H1 (cell line): Measurements from ENCODE around the gene WDR35. TPM values are rescaled to one million over a fixed set of nuclear protein-coding genes. Genes with fewer than 3 reads are reported as not detected.

Experiments used
- BRCA1 ChIP-seq: IDR thresholded peaks from 2 replicates; pipeline ENCODE4 v1.6.1; 2012; ENCODE audit warnings: low read depth, low read length, improper control_type of control experiment
- CHD2 ChIP-seq: IDR thresholded peaks from 2 replicates; pipeline ENCODE4 v1.6.1; 2012; ENCODE audit warnings: low read length, improper control_type of control experiment
- CREB1 ChIP-seq: IDR thresholded peaks from 2 replicates; pipeline ENCODE4 v1.6.1; 2012; ENCODE audit warnings: inconsistent platforms
- CTBP2 ChIP-seq: IDR thresholded peaks from 2 replicates; pipeline ENCODE4 v1.7.0; 2011; ENCODE audit warnings: borderline replicate concordance, mild to moderate bottlenecking, moderate library complexity, mixed read lengths, low read length; ENCODE audit not compliant: insufficient read depth, insufficient read length
- GTF2F1 ChIP-seq: IDR thresholded peaks from 2 replicates; pipeline ENCODE4 v1.6.1; 2012; ENCODE audit warnings: low read depth, low read length, improper control_type of control experiment, borderline replicate concordance
- NRF1 ChIP-seq: IDR thresholded peaks from 2 replicates; pipeline ENCODE4 v1.6.1; 2011; ENCODE audit warnings: mild to moderate bottlenecking, low read depth, low read length, improper control_type of control experiment
- PHF8 ChIP-seq: fragments of 200-600 bp; sonication (generic); conservative IDR thresholded peaks from 2 replicates; pipeline ENCODE4 v1.7.1; 2012; ENCODE audit warnings: low read depth, mild to moderate bottlenecking, inconsistent platforms, low read length, moderate library complexity
- POU5F1 ChIP-seq: IDR thresholded peaks from 2 replicates; pipeline ENCODE4 v1.6.1; 2011; ENCODE audit warnings: low read depth, mild to moderate bottlenecking, low read length, moderate library complexity
- RXRA ChIP-seq: IDR thresholded peaks from 2 replicates; pipeline ENCODE4 v1.6.1; 2011; ENCODE audit warnings: low read depth, mild to moderate bottlenecking, low read length, moderate library complexity; ENCODE audit not compliant: insufficient read depth
- SRF ChIP-seq: IDR thresholded peaks from 2 replicates; pipeline ENCODE4 v1.6.1; 2011; ENCODE audit warnings: mild to moderate bottlenecking, low read depth, low read length, moderate library complexity
- polyA plus RNA-seq, 7 experiments: library from polyadenylated mRNA; depleted of rRNA in 3 of 7; stranded (reverse) in 5 of 7; unstranded in 2 of 7; fragments of >200 nt in 5 of 7; fragments of 200-250 nt in 2 of 7; gene quantifications; 1 replicate in 5 of 7; 2 replicates in 1 of 7; 4 replicates in 1 of 7; pipeline versions ENCODE4 v1.2.1 to v1.2.3, GENCODE V29; 2011 to 2013; ENCODE audit warnings: missing spikeins in 2 of 7, mixed read lengths in 2 of 7
- total RNA-seq: library from RNA; stranded (reverse); fragmentation: NEBNext Ultra II Directional; extraction: Animal tissue kit (Norgen Biotek cat#: 25700); gene quantifications from 2 replicates; pipeline ENCODE4 v1.2.1, GENCODE V29; 2021
- TF ChIP-seq, protein P1 (sequence below): fragments of 300-600 bp; sonication (generic); IDR thresholded peaks from 2 replicates; pipeline ENCODE4 v1.7.1; 2012; ENCODE audit warnings: low read length, moderate library complexity, mild to moderate bottlenecking, inconsistent platforms; ENCODE audit not compliant: insufficient replicate concordance
- TF ChIP-seq, protein P2 (sequence below): IDR thresholded peaks from 2 replicates; pipeline ENCODE4 v1.6.1; 2012; ENCODE audit warnings: inconsistent platforms

Gene WDR35
- total and polyA plus RNA-seq, 2 of the 8 experiments (the other 6 are each of a cell fraction or from before 2014, with no cell fraction given) = 9.0 to 25.5 TPM

DNA sequence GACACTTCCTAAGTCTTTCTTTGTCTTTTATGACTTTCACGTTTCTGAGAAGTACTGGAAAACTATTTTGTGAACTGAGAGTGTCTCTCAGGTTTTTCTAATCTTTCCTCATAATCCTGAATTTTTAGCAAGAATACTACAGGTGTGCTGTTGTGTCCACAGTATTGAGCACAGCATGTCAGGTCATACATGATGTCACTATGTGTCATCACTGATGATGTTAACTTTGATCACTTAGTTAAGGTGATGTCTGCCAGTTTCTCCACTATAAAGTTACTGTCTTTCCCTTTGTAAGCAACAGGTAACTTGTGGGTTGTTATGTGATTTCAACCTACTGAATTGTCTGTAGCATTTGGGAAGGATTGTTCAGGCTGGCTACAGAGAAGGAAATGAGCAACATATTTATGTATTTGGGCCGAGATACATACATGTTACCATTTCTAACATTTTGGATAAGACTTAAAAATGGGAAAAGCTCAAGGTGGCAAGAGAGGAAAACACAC, 11.5 kb upstream of the WDR35 start (continued):
- TF ChIP-seq, protein P1, sequence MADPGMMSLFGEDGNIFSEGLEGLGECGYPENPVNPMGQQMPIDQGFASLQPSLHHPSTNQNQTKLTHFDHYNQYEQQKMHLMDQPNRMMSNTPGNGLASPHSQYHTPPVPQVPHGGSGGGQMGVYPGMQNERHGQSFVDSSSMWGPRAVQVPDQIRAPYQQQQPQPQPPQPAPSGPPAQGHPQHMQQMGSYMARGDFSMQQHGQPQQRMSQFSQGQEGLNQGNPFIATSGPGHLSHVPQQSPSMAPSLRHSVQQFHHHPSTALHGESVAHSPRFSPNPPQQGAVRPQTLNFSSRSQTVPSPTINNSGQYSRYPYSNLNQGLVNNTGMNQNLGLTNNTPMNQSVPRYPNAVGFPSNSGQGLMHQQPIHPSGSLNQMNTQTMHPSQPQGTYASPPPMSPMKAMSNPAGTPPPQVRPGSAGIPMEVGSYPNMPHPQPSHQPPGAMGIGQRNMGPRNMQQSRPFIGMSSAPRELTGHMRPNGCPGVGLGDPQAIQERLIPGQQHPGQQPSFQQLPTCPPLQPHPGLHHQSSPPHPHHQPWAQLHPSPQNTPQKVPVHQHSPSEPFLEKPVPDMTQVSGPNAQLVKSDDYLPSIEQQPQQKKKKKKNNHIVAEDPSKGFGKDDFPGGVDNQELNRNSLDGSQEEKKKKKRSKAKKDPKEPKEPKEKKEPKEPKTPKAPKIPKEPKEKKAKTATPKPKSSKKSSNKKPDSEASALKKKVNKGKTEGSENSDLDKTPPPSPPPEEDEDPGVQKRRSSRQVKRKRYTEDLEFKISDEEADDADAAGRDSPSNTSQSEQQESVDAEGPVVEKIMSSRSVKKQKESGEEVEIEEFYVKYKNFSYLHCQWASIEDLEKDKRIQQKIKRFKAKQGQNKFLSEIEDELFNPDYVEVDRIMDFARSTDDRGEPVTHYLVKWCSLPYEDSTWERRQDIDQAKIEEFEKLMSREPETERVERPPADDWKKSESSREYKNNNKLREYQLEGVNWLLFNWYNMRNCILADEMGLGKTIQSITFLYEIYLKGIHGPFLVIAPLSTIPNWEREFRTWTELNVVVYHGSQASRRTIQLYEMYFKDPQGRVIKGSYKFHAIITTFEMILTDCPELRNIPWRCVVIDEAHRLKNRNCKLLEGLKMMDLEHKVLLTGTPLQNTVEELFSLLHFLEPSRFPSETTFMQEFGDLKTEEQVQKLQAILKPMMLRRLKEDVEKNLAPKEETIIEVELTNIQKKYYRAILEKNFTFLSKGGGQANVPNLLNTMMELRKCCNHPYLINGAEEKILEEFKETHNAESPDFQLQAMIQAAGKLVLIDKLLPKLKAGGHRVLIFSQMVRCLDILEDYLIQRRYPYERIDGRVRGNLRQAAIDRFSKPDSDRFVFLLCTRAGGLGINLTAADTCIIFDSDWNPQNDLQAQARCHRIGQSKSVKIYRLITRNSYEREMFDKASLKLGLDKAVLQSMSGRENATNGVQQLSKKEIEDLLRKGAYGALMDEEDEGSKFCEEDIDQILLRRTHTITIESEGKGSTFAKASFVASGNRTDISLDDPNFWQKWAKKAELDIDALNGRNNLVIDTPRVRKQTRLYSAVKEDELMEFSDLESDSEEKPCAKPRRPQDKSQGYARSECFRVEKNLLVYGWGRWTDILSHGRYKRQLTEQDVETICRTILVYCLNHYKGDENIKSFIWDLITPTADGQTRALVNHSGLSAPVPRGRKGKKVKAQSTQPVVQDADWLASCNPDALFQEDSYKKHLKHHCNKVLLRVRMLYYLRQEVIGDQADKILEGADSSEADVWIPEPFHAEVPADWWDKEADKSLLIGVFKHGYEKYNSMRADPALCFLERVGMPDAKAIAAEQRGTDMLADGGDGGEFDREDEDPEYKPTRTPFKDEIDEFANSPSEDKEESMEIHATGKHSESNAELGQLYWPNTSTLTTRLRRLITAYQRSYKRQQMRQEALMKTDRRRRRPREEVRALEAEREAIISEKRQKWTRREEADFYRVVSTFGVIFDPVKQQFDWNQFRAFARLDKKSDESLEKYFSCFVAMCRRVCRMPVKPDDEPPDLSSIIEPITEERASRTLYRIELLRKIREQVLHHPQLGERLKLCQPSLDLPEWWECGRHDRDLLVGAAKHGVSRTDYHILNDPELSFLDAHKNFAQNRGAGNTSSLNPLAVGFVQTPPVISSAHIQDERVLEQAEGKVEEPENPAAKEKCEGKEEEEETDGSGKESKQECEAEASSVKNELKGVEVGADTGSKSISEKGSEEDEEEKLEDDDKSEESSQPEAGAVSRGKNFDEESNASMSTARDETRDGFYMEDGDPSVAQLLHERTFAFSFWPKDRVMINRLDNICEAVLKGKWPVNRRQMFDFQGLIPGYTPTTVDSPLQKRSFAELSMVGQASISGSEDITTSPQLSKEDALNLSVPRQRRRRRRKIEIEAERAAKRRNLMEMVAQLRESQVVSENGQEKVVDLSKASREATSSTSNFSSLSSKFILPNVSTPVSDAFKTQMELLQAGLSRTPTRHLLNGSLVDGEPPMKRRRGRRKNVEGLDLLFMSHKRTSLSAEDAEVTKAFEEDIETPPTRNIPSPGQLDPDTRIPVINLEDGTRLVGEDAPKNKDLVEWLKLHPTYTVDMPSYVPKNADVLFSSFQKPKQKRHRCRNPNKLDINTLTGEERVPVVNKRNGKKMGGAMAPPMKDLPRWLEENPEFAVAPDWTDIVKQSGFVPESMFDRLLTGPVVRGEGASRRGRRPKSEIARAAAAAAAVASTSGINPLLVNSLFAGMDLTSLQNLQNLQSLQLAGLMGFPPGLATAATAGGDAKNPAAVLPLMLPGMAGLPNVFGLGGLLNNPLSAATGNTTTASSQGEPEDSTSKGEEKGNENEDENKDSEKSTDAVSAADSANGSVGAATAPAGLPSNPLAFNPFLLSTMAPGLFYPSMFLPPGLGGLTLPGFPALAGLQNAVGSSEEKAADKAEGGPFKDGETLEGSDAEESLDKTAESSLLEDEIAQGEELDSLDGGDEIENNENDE = no peak
- TF ChIP-seq, protein P2, sequence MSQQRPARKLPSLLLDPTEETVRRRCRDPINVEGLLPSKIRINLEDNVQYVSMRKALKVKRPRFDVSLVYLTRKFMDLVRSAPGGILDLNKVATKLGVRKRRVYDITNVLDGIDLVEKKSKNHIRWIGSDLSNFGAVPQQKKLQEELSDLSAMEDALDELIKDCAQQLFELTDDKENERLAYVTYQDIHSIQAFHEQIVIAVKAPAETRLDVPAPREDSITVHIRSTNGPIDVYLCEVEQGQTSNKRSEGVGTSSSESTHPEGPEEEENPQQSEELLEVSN = no peak
- TF ChIP-seq CTBP2 = no peak
- TF ChIP-seq POU5F1 = no peak
- no peak for TF ChIP-seq SRF
- no peak for TF ChIP-seq CHD2
- no peak for TF ChIP-seq CREB1
- no peak for TF ChIP-seq GTF2F1
- TF ChIP-seq BRCA1 = no peak
- no peak for TF ChIP-seq RXRA
- TF ChIP-seq PHF8 = no peak
- no peak for TF ChIP-seq NRF1
